Measurements from ENCODE around the gene CCN6. TPM values are rescaled to one million over a fixed set of nuclear protein-coding genes. Genes with fewer than 3 reads are reported as not detected.

Gene CCN6
- total RNA-seq, 1 experiment from 2014 or later, result not detected

GRCh38 chr6:112113431-112113830 is 59.5 kb downstream of the CCN6 start:
- DNase-seq (ENCODE audit: low read depth), result no peak

- no peak for DNase-seq (ENCODE audit: low read depth)
Measured at GRCh38 chr6:112113918-112114317, 60.0 kb downstream of the CCN6 start.

GRCh38 chr6:112114577-112115223 is 60.8 kb downstream of the CCN6 start:
- DNase-seq (ENCODE audit: low read depth), result no peak

DNA sequence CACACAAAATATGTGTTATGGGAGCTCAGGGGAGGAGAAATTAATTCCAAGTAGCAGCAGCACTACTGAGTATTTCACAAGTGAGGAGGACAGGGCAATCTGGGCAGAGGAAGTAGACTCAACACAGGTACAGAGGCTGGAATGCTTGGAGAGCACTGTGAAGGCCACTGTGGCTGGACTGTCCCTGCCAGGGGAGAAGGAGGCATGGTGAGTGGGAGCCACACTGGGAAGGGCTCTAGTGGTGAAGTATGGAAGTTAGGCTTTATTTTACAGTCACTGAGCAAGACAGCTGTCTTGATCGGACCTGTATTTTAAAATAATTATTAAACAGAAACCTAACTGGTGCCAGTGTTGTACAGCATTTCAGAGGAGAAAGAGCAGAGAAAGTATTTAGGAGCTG is 62.3 kb downstream of the CCN6 start:
- no peak for DNase-seq (ENCODE audit: low read depth)

GRCh38 chr6:112117554-112117953 is 63.6 kb downstream of the CCN6 start:
- DNase-seq (ENCODE audit: low read depth), result peak; percentile 81

- DNase-seq (ENCODE audit: low read depth), result no peak
Measured at GRCh38 chr6:112118034-112118433, 64.1 kb downstream of the CCN6 start.

Other genes with a start within 250 kb of the CCN6 start
- gene FYN, start 180.7 kb upstream of the CCN6 start, total RNA-seq (2014; rRNA removed; shearing (Covaris generic)), result 50.2 and 54.8 TPM in 2 replicates
- 18.4 and 19.7 TPM in 2 replicates for gene TUBE1, start 33.4 kb downstream of the CCN6 start, total RNA-seq (2014; rRNA removed; shearing (Covaris generic))
- 2.2 and 5.0 TPM in 2 replicates for gene FAM229B, start 33.5 kb downstream of the CCN6 start, total RNA-seq (2014; rRNA removed; shearing (Covaris generic))
- 28.6 and 42.3 TPM in 2 replicates for gene LAMA4, start 200.5 kb downstream of the CCN6 start, total RNA-seq (2014; rRNA removed; shearing (Covaris generic))